Kidney epithelial cell (primary cell): ENCODE data around the gene JAK2. TPM values are rescaled to one million over a fixed set of nuclear protein-coding genes. Genes with fewer than 3 reads are reported as not detected.
"Not testable (repeated sequence)": the region's sequence is repeated elsewhere in the genome, so short reads cannot be mapped to it uniquely, and the experiment has no call there.

Source experiments
- DNase-seq: peaks from one replicate; pipeline ENCODE4 v3.0.0-alpha.2; 2010; ENCODE audit warnings: low read depth
- H3K27me3 ChIP-seq: 2 replicates; pipeline ENCODE4 v1.6.0; 2011; ENCODE audit warnings: low read length; ENCODE audit not compliant: control insufficient read depth, insufficient read depth
- H3K36me3 ChIP-seq: 2 replicates; pipeline ENCODE4 v1.5.1; 2011; ENCODE audit warnings: low read length; ENCODE audit not compliant: control insufficient read depth, insufficient read depth
- H3K4me3 ChIP-seq: 2 replicates; pipeline ENCODE4 v1.5.1; 2011; ENCODE audit warnings: low read depth, mild to moderate bottlenecking, control low read depth, low read length
- CTCF ChIP-seq: IDR thresholded peaks from 2 replicates; pipeline ENCODE4 v1.5.1; 2011; ENCODE audit warnings: mild to moderate bottlenecking, moderate library complexity, low read length, control low read depth, inconsistent platforms; ENCODE audit not compliant: insufficient read depth, poor library complexity, severe bottlenecking
- total RNA-seq: library from RNA; depleted of rRNA; stranded (reverse); fragments of >200 nt; gene quantifications from 2 replicates; pipeline ENCODE4 v1.2.3, GENCODE V29; 2015

The JAK2 gene
- total RNA-seq, 1 donor from 2014 or later: 7.1 TPM

GRCh38 chr9:5008202-5008601 is 23.1 kb downstream of the JAK2 start:
- no peaks in the 10 kb centered on the region for H3K27me3 ChIP-seq
- H3K36me3 ChIP-seq: no peaks in the 10 kb centered on the region
- no peak for TF ChIP-seq CTCF
- DNase-seq: no peak
- H3K4me3 ChIP-seq: no peak overlapping the region

DNA sequence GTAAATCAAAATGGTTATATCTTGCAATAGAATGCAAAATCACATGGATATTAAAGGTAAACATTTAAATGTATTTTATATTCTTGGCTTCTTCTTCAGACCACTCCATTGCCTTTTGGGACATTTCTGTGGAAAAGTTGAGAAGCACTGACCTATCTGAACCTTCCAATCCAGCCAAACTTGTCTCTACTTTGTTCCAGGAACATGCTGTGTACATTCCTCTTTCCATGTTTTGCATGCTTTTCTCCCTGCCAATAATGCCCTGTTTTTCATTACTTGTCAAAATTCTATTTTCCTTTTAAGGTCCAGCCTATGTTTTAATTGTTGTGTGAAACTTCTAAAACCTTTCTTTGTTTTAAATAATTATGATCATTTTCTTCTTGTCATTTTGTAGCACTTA is 28.3 kb downstream of the JAK2 start:
- DNase-seq: no peak
- H3K36me3 ChIP-seq: no peaks in the 10 kb centered on the region
- no peaks in the 10 kb centered on the region for H3K27me3 ChIP-seq
- TF ChIP-seq CTCF: no peak
- H3K4me3 ChIP-seq: no peak overlapping the region

- no peaks in the 10 kb centered on the region for H3K27me3 ChIP-seq
- H3K4me3 ChIP-seq: no peak overlapping the region
- DNase-seq: no peak
- TF ChIP-seq CTCF: no peak
- no peaks in the 10 kb centered on the region for H3K36me3 ChIP-seq
These were observed 30.9 kb downstream of the JAK2 start for GRCh38 chr9:5015934-5016333.

GRCh38 chr9:5025416-5025815 is 40.3 kb downstream of the JAK2 start:
- Histone ChIP-seq H3K4me3 (no peak overlapping the region), H3K36me3 (no peaks in the 10 kb centered on the region), H3K27me3 (no peaks in the 10 kb centered on the region)
- no peak for TF ChIP-seq CTCF
- no peak for DNase-seq

DNA sequence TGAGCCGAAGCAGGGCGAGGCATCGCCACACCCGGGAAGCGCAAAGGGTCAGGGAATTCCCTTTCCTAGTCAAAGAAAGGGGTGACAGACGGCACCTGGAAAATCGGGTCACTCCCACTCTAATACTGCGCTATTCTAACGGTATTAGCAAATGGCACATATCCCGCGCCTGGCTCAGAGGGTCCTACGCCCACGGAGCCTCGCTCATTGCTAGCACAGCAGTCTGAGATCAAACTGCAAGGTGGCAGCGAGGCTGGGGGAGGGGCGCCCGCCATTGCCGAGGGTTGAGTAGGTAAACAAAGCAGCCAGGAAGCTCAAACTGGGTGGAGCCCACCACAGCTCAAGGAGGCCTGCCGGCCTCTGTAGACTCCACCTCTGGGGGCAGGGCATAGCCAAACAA is 46.9 kb downstream of the JAK2 start:
- H3K36me3 ChIP-seq, H3K4me3 ChIP-seq, H3K27me3 ChIP-seq, DNase-seq: not testable (repeated sequence)

DNA sequence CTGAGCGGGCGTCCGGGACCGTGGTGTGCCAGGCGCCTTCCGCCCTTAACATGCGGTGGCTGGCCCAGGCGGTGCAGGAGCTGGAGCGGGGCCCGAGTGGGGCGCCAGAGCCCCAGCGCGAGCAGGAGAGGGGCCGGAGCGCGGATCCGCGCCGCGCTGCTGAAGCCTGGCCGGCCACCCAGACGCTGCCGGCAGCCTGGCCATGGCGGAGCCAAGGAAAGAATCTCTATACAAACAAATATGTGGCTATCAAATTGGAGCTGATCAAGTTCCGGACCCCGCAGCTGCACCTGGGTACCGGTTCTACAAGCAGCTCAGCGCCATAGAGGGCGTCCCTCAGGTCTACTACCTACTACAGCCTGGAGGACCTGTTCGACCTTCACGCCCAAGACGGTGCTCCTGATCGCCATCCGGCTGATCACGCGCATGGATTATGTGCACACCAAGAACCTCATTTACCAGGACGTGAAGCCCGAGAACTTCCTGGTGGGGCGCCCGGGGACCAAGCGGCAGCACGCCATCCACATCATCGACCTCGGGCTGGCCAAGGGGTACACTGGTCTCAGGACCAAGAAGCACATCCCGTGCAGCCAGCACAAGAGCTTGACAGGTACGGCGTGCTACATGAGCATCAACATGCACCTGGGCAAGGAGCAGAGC is 55.8 kb downstream of the JAK2 start:
- no peak overlapping the region for H3K4me3 ChIP-seq
- H3K36me3 ChIP-seq: no peaks in the 10 kb centered on the region
- DNase-seq: no peak
- no peaks in the 10 kb centered on the region for H3K27me3 ChIP-seq
- TF ChIP-seq CTCF: no peak
